Adipocyte (in vitro differentiated cells): ENCODE data around the gene CFTR.
A peak's percentile ranks its signal among the peaks of the same experiment; 100 is the strongest.

Experiments
- DNase-seq: peaks from one replicate; pipeline ENCODE4 v3.0.0-alpha.2; 2015; ENCODE audit warnings: low read depth
- H3K27me3 ChIP-seq: replicated peaks from 2 replicates; pipeline ENCODE4 v1.7.0; 2013; ENCODE audit warnings: mild to moderate bottlenecking, low read length, moderate library complexity; ENCODE audit not compliant: control insufficient read depth, insufficient read depth
- H3K36me3 ChIP-seq: 2 replicates; pipeline ENCODE4 v1.7.0; 2013; ENCODE audit warnings: low read length, mild to moderate bottlenecking, moderate library complexity; ENCODE audit not compliant: control insufficient read depth, insufficient read depth, severe bottlenecking
- H3K4me1 ChIP-seq: 2 replicates; pipeline ENCODE4 v1.7.0; 2013; ENCODE audit warnings: mild to moderate bottlenecking, low read length, moderate library complexity; ENCODE audit not compliant: control insufficient read depth, insufficient read depth
- H3K4me3 ChIP-seq: 2 replicates; pipeline ENCODE4 v1.7.0; 2013; ENCODE audit warnings: mild to moderate bottlenecking, low read length, moderate library complexity
- H3K9ac ChIP-seq: 2 replicates; pipeline ENCODE4 v1.7.0; 2013; ENCODE audit warnings: mild to moderate bottlenecking, low read length, moderate library complexity
- H3K9me3 ChIP-seq: 2 replicates; pipeline ENCODE4 v1.7.0; 2013; ENCODE audit warnings: mild to moderate bottlenecking, low read length, moderate library complexity; ENCODE audit not compliant: control insufficient read depth

CFTR gene

DNA sequence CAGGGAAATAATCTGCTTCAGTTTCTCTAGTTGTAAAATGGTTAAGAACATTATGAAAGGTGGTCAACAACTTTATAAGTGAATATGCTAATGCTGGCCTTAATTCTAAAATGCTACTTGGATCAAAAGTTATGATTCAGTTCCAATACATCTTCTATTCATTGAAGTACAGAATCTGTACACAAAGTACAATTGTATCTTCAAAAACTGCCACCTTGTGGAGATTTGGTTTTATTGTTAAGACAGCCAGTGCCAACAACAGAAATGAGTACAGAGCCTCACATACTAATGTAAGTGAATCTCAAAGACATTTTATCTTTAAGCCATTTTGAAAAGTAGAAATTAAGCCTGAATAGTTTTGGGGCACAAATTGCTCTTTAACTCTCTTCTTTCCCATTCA lies 194.0 kb downstream of the CFTR start:
- Histone ChIP-seq H3K27me3 (peaks cover 4% of the 10 kb centered on the region), H3K4me3 (no peak overlapping the region), H3K36me3 (no peaks in the 10 kb centered on the region), H3K9ac (no peak overlapping the region), H3K4me1 (peaks cover 32% of the 10 kb centered on the region), H3K9me3 (no peaks in the 10 kb centered on the region)
- peak; percentile 85 for DNase-seq

DNA sequence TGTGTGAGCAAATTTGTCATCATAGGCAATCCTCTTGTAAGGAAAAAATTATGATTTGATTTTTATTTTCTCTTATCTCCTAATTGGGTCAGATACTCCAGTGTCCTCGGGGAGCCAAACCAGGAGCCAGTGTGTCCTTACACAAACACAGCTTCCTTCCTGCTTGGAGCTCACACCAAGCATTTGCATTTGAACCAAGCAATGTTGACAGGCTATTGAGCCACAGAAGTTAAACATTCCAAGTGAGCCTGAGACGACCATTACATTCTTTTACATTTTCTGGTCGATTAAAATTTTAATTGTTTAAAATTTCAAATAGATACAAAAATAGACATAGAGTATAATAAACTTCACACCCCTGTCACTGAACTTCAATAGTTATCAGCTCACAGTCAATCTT lies 194.8 kb downstream of the CFTR start:
- peaks cover 4% of the 10 kb centered on the region for H3K27me3 ChIP-seq

DNA sequence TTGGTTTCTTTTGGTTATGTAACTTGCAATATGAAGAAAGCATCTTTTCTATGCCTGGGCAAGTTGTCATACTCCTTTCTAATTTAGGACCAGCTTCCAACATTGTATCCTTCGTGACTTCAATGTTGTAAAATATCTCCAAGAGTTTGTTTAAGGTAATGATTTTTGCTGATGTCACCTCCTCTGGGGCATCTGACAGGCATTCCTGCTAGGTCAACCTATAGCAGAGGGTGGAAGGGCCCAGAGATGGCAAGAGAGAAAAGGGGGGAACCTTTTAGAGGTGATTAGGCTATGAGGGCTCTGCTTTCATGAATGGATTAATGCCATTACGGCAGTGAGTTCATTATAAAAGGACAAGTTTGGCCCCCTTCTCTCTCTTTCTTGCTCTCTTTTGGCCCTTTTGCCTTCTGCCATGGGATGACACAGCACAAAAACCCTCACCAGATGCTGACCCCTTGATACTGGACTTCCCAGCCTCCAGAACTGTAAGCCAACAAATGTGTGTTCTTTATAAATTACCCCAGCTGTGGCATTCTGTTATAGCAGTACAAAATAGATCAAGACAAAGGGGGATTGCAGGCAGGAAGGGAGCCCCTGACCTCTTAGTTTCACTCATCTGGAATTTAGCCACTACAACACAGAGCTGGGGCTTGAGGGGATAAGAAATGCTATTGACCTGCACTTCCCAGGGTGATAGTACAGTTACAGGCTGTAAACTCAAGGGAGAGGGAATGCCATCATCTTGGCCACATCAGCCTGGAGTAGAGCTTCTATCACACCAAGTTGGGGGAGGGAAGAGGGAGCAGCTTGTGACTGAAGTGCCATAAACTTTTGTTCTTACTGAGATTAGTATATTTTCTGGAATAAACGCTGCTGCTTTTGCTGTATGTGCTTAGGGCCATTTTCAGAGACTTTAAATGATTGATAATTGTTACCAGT lies 195.9 kb downstream of the CFTR start:
- H3K4me3 ChIP-seq: no peak overlapping the region
- peaks cover 4% of the 10 kb centered on the region for H3K27me3 ChIP-seq
- no peaks in the 10 kb centered on the region for H3K9me3 ChIP-seq
- H3K36me3 ChIP-seq: no peaks in the 10 kb centered on the region
- no peak for DNase-seq
- H3K4me1 ChIP-seq: peaks cover 24% of the 10 kb centered on the region
- no peak overlapping the region for H3K9ac ChIP-seq

More for the DNA sequence above, 194.8 kb downstream of the CFTR start:
- Histone ChIP-seq H3K9ac (no peak overlapping the region), H3K4me1 (peaks cover 32% of the 10 kb centered on the region), H3K9me3 (no peaks in the 10 kb centered on the region), H3K4me3 (no peak overlapping the region), H3K36me3 (no peaks in the 10 kb centered on the region)
- DNase-seq: no peak

DNA sequence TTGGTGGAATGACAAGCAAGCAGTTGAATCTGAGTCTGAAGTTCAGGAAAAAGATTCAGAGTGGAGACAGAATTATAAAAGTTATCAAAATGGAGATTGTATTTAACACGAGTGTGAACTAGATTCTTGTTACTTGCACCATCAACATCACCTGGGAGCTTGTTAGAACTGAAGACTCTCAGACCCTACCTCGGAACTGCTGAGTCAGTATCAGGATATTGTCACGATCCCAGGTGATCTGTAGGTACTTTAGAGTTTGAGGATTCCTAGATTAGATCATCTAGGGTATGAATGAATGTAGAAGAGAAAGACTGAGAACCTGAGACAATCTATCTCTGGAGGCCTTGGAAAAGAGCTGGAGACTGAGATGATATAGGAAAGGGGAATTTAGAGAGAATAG lies 199.3 kb downstream of the CFTR start:
- Histone ChIP-seq H3K27me3 (peaks cover 4% of the 10 kb centered on the region), H3K9me3 (no peaks in the 10 kb centered on the region), H3K4me1 (peaks cover 19% of the 10 kb centered on the region), H3K9ac (no peak overlapping the region), H3K4me3 (no peak overlapping the region), H3K36me3 (no peaks in the 10 kb centered on the region)
- no peak for DNase-seq

DNA sequence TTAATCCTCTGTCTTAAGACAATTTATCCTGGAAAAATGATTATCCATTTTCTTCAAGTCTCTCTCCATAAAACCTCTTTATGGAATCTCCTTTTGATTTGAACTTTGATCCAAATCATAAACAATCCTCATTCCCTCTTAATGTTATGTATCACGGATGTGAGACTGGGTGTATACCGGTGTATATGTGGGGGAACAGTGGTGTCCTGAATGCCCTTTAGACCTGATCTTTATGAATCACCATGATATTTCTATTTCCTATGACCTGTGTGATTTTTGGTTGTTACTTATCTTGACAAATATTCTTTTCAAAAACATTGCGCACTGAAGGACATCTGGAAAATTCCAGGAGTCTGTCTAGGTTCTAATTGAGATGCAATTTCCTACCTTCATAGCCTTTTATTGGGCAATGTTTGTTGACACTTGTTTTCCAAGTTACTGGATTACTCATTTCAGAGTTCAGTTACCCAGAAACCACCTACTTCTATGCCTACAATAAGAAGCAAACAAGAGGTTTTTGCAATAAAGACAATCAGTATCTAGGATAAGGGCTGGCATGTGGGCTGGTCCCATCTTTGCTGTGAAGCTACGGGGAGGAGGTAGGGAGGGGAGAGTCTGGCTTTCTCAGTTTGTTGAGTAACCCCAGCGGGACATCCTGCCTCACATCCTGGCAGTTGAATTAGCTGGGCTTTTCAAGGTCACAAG lies 203.0 kb downstream of the CFTR start:
- peaks cover 4% of the 10 kb centered on the region for H3K27me3 ChIP-seq
- no peak overlapping the region for H3K9ac ChIP-seq
- H3K36me3 ChIP-seq: no peaks in the 10 kb centered on the region
- no peaks in the 10 kb centered on the region for H3K9me3 ChIP-seq
- peaks cover 5% of the 10 kb centered on the region for H3K4me1 ChIP-seq
- no peak overlapping the region for H3K4me3 ChIP-seq
- no peak for DNase-seq

DNA sequence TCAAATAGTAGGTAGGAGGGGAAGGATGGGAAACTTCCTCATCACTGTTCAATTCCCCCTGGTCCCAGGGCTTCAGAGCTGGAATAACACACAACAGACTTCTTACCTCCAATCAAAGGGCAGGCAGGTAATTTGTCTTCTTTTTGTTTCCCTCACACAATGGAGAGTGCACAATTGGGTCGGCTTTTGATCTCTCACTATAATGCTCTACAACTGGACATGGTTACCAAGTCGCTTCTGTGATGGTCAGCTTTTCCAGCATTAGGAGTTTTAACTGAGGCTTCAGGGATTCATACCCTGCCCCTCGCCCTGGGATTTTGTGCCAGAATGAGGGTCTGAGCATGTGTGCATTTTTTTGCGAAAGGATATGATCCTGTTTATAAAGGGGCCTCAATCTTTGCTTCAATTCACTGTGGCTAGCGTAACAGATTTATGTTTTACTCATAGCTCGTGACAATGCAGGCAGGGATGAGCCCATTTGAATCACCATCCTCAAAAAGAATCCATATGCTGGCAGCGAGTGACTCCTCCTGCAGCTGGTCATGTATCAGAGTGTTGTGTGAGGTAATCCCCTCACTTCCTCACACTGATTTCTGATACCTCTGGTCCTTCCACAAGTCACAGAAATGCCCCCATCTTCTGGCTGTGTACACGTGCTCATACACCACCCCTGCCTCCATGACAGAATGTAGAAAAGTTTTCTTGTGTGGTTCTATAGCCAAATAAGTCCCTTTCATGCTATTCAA lies 203.8 kb downstream of the CFTR start:
- Histone ChIP-seq H3K4me1 (peaks cover 5% of the 10 kb centered on the region), H3K9me3 (no peaks in the 10 kb centered on the region), H3K9ac (no peak overlapping the region), H3K27me3 (peaks cover 1% of the 10 kb centered on the region), H3K36me3 (no peaks in the 10 kb centered on the region), H3K4me3 (no peak overlapping the region)
- no peak for DNase-seq

DNA sequence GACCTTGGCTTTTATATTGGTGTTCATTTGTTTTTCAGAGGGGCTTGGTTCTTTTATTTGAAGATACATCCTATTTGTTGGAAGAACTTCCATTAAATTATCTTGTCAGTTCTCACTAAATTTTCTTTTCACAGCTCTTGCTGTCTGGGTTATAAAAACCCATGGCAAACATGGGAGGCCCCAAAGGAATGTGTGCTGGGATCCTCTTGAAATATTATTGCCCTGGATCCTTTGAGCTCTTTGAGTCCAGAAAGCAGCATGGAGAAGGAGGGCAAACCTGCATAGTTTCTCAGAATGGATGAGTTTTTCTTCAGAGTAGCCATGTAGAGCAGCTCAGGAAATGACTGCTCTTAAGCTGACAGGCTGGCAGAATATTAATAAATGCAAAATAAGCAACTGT lies 206.0 kb downstream of the CFTR start:
- no peaks in the 10 kb centered on the region for H3K36me3 ChIP-seq
- DNase-seq: no peak
- no peaks in the 10 kb centered on the region for H3K27me3 ChIP-seq
- no peaks in the 10 kb centered on the region for H3K9me3 ChIP-seq
- no peak overlapping the region for H3K4me3 ChIP-seq
- no peak overlapping the region for H3K9ac ChIP-seq
- H3K4me1 ChIP-seq: peaks cover 5% of the 10 kb centered on the region

DNA sequence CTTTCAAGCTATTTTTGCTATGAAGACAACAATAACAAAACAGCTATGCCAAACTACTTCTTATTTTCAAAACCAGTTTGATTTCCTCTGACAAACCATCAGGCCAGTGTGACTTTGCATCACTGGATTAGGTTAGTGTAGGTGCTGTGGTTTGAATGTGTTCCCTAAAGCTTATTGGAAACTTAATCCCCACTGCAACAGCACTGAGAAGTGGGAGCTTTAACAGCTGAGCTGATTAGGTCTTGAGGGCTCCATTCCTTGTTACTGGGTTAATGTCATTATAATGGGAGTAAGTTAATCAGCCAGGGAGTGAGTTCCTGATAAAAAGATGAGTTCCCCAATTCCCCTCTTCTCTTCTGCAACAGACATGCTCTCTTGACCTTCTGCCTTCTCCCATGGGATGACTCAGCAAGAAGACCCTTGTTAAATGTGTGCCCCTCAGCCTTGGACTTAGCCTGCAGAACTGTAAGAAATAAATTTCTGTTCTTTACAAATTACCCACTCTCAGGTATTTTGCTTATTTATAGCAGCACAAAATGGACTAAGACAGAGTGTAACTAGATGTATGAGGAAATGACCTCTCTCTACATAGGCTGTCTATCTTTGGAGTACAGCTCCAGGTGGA lies 206.6 kb downstream of the CFTR start:
- H3K4me3 ChIP-seq: no peak overlapping the region
- no peak for DNase-seq
- no peaks in the 10 kb centered on the region for H3K27me3 ChIP-seq
- no peaks in the 10 kb centered on the region for H3K36me3 ChIP-seq
- no peaks in the 10 kb centered on the region for H3K9me3 ChIP-seq
- peaks cover 5% of the 10 kb centered on the region for H3K4me1 ChIP-seq
- H3K9ac ChIP-seq: no peak overlapping the region

DNA sequence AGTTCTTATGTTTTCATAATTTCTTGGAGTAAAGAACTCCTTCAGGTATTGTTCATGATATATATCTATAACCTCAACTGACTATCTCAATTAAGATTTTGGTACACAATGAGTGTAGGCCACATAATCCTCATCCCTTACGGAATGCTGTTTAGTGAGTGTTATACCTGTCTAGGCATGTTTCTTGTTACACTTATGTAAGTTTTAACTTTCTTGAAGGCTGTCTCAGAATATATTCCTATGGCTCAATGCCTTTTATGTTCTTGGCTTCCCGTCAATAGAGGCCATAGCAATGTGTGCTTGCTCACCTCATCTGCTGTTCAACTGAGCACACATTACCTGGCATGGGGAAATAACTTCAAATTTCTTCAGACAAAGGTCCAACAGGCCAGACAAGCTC lies 208.3 kb downstream of the CFTR start:
- DNase-seq: no peak
- Histone ChIP-seq H3K36me3 (no peaks in the 10 kb centered on the region), H3K9me3 (no peaks in the 10 kb centered on the region), H3K4me3 (no peak overlapping the region), H3K27me3 (no peaks in the 10 kb centered on the region), H3K9ac (no peak overlapping the region), H3K4me1 (peaks cover 2% of the 10 kb centered on the region)

DNA sequence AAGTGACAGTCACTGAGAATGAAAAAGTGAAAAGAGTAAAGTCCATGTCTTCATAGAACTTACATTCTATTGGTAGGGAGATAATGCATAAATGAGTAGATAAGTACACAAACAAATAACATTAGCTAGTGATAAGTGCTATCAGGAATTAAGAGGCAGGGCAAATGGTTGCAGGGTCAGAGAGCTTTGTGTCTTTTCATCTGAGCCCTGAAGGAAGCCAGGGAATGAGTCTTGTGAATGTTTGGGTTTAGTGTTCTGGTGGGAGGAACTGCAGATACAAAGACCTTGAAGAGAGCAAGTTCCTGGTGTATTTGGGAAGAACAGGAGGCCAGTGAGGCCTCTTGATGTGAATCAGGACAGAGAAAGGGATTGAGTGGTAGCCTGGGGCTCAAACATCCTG lies 209.6 kb downstream of the CFTR start:
- Histone ChIP-seq H3K9ac (no peak overlapping the region), H3K27me3 (no peaks in the 10 kb centered on the region), H3K4me3 (no peak overlapping the region), H3K9me3 (no peaks in the 10 kb centered on the region), H3K36me3 (no peaks in the 10 kb centered on the region), H3K4me1 (no peaks in the 10 kb centered on the region)
- no peak for DNase-seq

DNA sequence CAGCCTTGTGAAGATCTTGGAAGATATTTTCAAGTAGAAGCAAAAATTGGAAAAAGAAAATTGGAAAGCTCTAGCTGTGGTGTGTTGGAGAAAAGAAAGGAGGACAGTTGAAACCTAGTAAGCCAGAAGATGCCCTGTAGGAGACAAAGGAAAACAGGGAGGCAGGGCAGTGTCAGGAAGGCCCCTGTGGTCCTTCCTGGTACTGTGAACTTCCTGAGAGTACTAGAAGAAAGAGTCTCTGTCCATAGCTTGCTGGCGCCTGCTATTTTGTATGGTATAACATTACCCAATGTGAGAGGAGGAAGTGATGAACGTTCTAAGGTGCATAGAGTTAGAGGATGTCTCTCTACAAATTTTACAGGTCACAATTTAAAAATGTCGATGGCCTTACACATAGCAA lies 210.3 kb downstream of the CFTR start:
- H3K36me3 ChIP-seq: no peaks in the 10 kb centered on the region
- H3K9me3 ChIP-seq: no peaks in the 10 kb centered on the region
- DNase-seq: no peak
- H3K4me3 ChIP-seq: no peak overlapping the region
- no peaks in the 10 kb centered on the region for H3K4me1 ChIP-seq
- no peak overlapping the region for H3K9ac ChIP-seq
- peaks cover under 1% of the 10 kb centered on the region for H3K27me3 ChIP-seq
